GM21619 (cell line): ENCODE results near the gene KRTAP10-8.
"Not testable (repeated sequence)": the region's sequence is repeated elsewhere in the genome, so short reads cannot be mapped to it uniquely, and the experiment has no call there.

Experiments
- ATAC-seq: cut with Tn5 transposase; IDR thresholded peaks from one replicate; pipeline ENCODE4 v1.9.1; 2021; ENCODE audit not compliant: unreplicated experiment

Gene KRTAP10-8

DNA sequence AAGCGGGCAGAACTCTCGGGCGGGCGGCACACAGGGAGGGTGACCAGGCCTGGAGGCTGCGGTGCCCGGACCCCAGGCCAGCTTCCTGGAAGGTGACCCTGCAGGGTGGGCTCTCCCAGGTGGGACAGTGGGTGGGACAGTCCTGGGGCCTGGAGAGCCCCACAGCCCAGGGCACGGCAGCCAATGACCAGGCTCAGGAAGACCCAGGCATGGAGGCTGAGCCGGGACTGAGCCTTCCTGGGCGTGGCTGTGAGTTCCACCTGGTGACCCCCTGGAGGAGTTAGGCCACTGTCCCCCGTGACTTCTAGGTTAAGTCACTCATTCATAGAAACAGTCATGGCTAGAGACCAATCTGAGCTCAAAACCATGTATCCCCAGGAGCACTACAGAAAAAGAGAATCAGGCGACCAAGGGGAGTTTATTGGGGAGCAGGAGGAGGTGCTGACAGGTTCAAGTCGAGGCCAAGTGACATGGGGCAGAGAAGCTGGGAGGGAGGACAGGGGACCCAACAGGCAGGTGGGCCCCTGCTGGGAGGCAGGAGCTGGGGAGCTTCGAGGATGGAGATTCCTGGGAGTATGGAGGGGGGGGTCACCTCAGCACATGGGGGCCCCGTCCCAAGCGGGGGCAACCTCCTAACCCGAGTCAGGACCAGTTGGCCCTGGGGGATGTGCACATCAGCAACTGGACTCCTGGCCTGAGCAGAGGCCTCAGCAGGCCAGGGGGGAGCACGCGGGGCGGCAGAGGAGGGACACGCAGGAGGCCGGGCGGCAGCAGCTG, 32.6 kb upstream of the KRTAP10-8 start:
- no peak for ATAC-seq

DNA sequence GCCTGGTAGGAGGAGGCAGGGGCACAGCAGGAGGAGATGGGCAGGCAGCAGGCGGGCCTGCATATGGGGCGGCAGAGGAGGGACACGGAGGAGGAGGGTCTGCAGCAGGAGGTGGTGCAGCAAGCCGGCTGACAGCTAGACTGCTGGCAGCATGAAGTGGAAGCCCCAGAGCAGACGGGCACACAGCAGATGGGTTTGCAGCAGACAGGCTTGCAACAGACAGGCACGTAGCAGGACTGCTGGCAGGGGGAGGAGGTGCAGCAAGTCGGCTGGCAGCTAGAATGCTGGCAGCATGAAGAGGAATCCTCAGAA, 32.1 kb upstream of the KRTAP10-8 start:
- ATAC-seq: no peak

DNA sequence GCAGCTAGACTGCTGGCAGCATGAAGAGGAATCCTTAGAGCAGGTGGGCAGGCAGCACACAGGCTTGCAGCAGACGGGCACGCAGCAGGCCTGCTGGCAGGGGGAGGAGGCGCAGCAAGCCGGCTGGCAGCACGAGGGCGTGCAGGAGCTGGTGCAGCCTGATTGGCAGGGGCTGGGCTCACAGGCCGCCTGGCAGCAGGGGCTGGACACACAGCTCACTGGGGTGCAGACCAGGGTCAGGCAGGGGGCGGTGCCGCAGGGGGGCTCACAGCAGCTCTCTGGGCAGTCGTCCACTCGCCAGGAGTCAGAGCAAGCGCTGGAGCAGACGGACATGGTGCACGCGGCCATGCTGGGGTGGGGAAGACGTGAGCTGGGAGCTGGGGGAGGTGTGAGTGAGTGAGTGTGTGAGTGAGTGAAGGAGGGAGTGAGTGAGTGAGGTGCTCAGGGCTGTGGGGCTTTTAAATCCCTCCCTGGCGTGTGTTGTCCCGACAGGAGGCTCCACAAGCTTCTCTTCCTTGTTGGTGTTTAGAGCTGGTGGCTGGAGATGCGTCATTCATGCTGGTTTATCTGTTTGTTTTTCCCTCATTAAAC, 31.6 kb upstream of the KRTAP10-8 start, which contains the start of gene KRTAP10-5:
TSS of gene KRTAP10-5 (minus strand) at position 374 of the 591 bp plus-strand sequence. CDS start at position 348, 26 bp downstream.
- ATAC-seq: not testable (repeated sequence)

DNA sequence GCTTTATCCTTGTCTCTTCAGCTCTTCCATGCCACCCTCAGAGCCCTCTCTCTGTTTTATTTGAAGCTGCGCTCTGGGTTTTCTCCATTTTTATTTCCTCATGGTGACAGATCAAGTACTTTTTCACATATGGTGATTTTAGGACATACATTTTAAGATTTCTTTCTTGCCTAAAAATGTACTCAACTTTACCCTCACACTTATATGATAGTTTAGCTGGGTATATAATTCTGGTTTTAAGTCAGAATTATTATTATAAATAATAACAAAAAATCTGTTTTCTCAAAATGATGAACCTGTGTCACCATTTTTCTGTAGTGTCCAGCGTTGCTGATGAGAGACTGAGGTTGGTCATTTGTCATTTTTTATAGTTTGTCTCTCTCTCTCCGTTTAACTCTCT, 30.7 kb upstream of the KRTAP10-8 start:
- ATAC-seq: no peak

DNA sequence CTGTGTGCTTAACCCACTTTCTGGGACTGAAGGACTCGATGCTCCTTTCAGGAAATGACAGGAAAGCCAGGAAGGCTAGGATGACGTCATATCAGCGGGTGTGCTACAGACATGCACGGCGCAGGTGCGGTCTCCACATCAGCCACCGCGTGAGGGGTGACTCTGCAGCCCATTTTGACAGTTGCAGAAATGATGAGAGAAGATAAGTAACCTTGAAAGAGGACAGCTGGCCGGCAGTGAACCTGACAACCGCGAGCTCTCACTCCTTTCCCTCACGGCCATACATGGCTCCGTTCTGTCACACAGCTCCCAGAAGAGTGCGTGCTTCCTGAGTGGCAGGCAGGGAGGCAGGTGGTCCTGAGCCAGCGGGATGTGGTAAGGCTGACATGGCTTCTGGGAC, 29.8 kb upstream of the KRTAP10-8 start:
- no peak for ATAC-seq

DNA sequence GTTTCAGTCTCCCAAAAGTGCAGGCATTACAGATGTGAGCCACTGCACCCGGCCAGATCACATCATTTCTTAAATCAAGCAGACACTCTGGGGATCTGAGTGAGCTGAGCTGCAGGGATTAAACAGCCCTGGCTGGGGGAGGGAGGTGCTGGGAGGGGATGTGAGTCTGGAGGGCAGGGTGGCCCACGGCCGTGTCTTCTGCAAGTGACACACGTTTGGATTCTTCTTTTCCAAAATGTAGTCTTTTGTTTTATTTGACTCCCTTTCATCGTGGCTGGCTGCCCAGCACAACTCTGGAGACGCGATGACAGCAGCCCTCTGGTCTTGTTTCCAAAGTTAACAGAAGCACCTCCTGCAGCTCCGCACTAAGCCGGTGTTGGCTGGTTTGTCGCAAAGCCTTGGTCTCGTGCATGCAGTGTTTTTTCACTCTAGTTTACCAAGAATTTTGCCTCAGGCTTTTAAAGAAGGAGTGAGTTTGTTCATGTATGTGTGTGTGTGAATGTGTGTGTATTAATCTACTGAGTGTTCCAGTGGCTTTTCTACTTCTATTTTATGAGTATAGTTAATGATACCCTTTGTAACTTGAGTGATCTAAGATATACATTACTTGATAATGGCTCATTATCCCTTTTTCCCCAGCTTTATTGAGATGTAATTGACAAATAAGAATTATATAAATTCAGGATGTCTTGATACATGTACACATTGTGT, 28.6 kb upstream of the KRTAP10-8 start:
- ATAC-seq: no peak

DNA sequence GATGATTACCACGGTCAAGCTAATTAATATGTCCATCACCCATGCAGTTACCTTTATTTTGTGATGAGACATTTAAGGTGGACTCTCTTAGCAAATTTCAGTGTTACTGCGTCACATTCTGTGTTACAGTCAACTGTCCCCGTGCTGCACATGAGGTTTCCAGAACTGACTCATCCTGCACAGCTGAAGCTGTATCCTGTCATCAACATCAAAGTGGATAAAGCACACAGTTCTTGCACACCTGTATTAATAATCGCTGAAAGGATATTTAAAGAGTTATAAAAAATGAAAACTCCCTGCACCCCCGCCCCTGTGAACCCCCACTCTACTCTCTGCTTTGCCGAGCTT, 28.1 kb upstream of the KRTAP10-8 start:
- no peak for ATAC-seq

DNA sequence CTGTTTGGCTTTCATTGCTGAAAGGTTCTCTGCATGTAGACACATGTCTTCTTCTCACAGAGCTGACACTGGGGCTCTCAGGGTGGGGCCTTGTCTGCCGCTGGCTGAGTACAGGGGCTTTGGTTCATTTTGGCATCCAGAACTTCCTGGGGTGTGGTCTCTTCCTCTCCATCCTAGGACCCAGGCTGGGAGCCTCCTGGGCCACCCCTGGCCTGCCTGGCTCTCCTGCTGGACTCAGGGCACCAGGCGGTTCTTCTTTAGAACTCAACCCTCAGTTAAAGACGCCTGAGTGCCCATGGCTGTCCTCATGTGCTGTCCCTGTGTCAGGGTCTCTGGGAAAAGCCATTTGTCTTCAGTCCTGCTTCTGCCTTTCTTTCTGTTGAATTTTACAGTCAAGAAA, 26.0 kb upstream of the KRTAP10-8 start:
- ATAC-seq: no peak

DNA sequence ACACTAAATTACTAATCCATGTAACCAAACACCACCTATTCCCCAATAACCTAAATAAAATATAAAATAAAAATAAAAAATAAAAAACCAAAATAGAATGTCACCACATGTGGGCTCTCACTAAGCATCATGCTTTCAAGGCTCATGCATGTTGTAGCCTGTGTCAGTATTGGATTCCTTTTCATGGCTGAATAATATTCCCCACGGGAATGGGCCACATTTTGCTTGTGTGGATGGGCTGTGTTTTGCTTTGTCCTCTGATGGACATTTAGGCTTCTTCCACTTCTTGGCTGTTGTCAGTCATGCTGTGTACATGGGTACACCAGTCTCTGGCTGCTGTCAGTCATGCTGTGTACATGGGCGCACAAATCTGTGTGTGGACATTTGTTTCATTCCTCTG, 22.8 kb upstream of the KRTAP10-8 start:
- no peak for ATAC-seq

DNA sequence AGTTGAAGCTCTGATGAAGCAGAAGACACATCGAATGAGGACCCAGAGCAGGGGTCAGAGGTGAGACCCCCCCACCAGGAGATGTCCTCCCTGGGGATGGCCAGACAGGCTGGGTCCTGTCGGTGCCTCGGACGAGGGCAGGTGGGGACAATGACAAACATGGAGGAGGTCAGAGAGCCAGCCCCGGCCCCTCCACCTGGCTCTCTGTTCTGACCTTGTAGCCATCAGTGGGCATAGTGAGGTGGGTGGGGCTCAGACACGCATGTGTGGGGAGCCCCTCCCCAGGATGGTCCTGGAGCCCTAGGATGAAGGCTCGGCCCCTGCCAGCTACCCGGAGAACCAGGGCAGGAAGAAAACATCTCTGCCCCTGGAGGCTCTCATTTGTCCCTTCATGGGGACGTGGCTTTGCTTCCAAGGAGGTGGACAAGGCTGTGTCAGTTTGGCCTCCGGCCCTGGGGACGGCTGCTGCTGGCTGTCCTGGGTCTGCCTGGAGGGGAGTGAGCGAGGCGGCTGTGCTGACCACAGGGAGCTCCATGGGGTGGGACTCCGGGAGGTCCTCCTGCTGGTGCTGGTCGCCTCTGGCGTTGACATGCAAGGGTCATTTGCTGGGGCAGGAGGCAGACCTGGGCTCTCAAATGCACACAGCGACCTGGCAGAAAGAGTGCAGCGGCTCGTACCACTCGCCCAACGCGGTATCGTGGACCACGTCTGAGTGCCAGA, 22.1 kb upstream of the KRTAP10-8 start:
- ATAC-seq: no peak

DNA sequence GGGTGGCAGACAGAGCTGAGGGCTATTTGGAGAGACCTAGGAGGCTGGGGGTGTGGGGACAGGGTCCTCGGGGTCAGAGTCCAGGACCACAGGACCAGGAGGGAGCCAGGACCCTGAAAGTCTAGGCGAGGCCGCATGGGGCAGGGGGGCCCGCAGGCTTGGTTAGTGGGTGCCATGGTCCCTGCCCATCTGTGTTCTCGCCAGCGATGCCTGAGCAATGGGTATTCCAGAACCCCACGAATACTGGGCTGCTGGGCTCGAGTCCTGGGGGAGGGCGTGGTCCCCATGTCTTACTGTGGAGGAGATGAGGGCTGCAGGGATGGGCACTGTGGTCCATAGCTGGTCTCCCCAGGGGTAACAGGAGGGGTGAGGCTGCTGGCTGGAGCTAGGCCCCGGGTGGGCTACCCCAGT, 21.6 kb upstream of the KRTAP10-8 start:
- ATAC-seq: no peak

DNA sequence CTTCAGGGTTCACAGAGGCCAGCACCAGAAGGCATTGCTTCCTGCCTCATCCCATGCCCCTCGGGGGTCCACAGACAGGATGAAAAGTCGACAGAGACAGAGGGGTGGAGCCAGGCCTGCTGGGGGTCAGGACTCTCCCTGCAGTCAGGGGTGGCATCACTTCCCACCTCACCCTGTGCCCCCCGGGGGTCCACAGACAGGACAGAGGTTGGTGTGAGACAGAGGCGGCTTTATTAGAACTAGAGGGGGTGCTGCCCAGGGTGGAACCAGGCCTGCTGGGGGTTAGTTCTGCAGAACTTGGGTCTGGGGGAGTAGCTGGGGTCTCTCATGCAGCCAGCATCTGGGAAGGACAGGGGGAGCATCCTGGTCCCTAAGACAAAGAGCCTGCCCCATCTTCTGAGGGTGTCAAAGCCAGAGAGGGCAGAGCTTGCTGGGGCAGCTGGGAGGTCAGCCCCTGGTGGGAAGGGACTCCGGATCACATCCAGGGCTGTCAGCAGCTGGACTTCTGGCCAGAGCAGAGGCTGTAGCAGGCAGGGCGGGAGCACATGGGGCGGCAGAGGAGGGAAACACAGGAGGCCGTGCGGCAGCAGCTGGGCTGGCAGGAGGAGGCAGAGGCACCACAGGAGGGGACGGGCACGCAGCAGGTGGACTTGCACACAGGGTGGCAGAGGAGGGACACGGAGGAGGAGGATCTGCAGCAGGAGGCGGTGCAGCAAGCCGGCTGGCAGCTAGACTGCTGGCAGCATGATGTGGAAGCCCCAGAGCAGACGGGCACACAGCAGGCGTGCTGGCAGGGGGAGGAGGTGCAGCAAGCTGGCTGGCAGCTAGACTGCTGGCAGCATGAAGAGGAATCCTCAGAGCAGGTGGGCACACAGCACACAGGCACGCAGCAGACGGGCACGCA, 20.7 kb upstream of the KRTAP10-8 start:
- not testable (repeated sequence) for ATAC-seq

DNA sequence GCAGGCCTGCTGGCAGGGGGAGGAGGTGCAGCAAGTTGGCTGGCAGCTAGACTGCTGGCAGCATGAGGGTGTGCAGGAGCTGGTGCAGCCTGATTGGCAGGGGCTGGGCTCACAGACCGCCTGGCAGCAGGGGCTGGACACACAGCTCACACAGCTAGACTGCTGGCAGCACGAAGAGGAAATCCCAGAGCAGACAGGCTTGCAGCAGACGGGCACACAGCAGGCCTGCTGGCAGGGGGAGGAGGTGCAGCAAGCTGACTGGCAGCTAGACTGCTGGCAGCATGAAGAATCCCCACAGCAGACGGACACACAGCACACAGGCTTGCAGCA, 20.1 kb upstream of the KRTAP10-8 start:
- not testable (repeated sequence) for ATAC-seq

DNA sequence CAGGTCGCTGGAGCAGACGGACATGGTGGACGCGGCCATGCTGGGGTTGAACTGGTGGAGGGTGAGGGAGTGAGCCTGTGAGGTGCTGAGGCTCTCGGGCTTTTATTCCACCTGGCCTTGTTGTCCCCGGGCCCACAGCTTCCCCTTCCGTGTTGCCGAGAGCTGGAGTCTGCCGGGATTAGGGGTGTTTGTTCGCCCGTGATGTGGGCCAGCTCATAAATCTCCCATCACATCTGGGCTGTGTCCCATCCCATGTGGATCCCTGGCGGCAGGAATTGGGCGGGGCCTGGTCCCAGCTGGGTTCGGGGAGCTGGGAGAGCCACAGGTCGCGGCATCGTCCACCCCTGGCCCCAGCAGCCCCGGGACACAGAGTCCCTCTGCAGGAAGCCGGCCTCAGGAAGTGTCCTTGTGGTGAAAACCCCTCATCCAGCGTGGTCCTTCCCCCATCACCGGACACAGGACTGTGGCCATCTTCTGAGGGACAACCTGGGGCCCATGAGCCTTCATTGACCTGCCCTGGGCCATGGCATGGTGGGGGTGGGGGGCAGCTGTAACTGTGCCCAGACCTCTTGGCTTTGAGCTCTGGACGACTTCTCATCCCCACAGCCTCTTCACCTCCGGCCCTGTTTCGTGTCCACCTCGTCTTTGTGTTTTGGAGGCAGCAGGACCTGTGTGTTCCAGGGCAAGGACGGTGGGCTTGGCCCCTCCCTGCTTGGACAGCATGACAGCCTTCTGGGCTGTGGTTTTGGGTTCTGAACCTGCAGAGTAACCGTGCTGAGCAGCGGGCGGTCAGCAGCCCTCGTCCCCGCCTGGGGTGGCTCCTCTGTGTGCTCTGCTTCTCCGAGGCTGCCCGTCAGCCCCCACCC, 19.2 kb upstream of the KRTAP10-8 start, which contains the start of gene KRTAP10-6:
TSS of gene KRTAP10-6 (minus strand) at position 60 of the 866 bp plus-strand sequence. CDS start at position 39, 21 bp downstream.
- no peak for ATAC-seq

DNA sequence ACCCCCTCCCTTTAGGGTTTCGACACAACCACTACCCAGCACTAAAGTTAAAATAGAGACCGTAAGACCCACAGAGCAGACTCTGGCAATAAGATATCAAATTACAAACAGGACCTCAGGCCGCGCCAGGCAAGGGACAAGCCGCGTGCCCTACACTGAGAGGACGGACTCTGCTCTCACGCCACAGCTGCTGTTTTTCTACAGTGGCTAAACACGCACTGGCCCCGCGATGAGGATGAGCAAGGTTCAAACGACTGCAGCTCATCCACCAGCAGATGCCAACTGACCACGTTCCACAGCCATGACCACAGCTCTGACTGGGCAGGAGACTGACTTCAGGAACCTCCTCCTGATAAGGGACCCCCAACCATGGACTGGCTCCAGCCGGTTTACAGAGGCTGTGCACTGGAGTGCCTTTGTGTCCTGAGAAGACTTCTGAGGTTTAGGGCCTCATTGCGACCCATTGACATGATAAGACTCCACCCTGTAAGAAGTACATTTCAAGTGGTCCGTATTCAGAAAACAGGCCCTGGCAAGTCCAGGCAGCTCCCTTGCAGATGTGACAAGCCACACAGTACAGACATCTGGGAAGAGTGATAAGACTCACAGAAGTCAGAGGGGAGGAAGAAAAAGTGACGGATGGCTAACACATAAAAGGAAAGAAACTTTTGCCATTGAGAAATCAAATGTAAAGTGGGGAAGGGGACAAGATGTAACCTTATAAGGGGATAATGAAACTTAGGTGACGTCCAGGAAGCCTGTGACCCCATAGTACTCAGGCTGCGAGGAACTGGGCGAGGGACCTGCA, 18.1 kb upstream of the KRTAP10-8 start:
- ATAC-seq: no peak

DNA sequence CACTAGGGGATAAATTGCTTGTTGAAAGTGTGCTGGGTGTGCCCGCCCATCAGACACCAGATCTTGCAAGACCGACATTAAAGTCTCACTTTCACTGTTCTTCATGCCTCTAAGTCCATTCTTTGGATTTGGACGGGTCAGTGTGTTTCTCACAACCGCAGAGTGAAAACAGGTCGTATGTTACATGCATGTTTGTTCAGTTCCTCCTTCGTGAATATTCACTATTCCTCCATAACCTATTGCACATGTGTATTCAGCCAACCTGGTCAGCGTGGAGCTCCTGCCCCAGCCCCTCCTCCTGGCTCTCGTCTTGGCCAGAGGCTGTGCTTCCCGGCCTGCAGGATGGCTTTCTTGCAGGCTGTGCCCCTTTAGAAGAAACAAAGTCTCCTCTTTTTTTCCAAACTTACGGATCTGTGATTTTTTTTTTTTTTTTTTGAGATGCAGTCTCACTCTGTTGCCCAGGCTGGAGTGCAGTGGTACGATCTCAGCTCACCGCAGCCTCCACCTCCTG, 17.4 kb upstream of the KRTAP10-8 start:
- no peak for ATAC-seq

DNA sequence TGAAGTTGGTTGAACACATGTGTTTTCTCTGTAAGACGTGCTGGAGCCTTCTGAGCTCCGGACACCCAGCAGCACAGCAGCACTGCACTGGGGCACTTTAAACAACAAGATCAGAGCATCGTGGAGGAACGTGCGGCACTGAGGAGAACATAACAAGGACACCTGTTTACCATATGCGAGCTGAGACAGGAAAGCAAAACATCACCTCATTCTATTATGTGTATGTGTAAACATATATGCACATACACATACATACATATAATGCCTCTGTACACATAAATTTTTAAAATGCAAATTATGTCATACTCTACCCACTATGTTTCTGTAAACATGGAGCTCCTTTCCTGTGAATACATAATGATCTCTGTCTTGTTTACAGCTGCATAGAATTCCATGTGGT, 16.4 kb upstream of the KRTAP10-8 start:
- no peak for ATAC-seq

DNA sequence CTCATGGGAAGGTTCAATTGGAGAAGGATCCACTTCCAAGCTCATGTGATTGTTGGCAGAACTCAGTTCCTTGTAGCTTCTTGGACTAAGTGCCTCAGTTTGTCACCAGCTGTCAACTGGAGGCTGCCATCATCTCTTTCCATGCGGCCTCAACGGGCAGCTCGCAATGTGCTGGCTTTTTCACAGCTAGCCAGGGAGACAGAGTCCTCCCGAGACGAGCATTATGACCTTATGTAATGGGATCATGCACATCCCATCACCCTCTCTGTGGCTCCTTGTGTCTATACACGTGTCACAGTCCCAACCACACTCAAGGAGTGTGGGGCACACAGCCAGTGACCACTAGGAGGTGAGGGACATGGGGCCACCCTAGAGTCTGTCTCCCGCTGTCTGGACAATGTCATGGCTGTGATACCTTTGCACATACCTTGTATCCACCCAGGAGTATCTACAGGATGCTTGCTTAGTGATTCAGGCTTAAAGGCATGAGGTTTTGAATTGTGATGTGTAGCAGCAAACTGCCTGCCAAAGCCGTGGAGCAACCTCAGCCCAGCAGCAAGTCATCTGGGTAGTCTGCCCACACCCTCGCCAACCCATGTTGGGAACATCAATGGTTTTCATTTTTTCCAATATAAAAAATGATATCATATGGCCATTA, 15.7 kb upstream of the KRTAP10-8 start:
- no peak for ATAC-seq
